Thyroid gland (tissue), 4 donors: ENCODE results near the gene GAS7. TPM values are rescaled to one million over a fixed set of nuclear protein-coding genes. Genes with fewer than 3 reads are reported as not detected.

ENCODE experiments used
- DNase-seq, 2 donors: peaks; one replicate each; pipeline ENCODE4 v3.0.0-alpha.2; 2019
- H3K27ac ChIP-seq, 3 donors: fragments of 200-600 bp; sonication (generic); 1 replicate in 2 of 3; 2 replicates in 1 of 3; pipeline ENCODE4 v1.5.1; 2016 to 2019; ENCODE audit warnings: mild to moderate bottlenecking in 1 of 3, moderate library complexity in 1 of 3
- H3K27me3 ChIP-seq: fragments of 200-600 bp; sonication (generic); one replicate; pipeline ENCODE4 v1.5.1; 2019
- H3K36me3 ChIP-seq, 2 donors: fragments of 200-600 bp; sonication (generic); one replicate each; pipeline ENCODE4 v1.5.1; 2016 to 2019
- H3K4me1 ChIP-seq, 2 donors: fragments of 200-600 bp; sonication (generic); one replicate each; pipeline ENCODE4 v1.5.1; 2017 to 2019
- H3K4me3 ChIP-seq, 3 donors: fragments of 200-600 bp; sonication (generic); replicated peaks in 1 of 3; 1 replicate in 2 of 3; 2 replicates in 1 of 3; pipeline ENCODE4 v1.5.1; 2016; ENCODE audit warnings: mild to moderate bottlenecking in 1 of 3
- H3K9me3 ChIP-seq: fragments of 200-600 bp; sonication (generic); one replicate; pipeline ENCODE4 v1.5.1; 2017
- CTCF ChIP-seq, 6 experiments: fragments of 200-600 bp in 3 of 6; fragments of 450-650 bp in 3 of 6; sonication (generic) in 3 of 6; IDR thresholded peaks; one replicate each; pipeline ENCODE4 v1.5.1; 2016 to 2019; ENCODE audit warnings: antibody characterized with exemption in 6 of 6, mild to moderate bottlenecking in 2 of 6, inconsistent platforms in 1 of 6, moderate library complexity in 1 of 6
- POLR2A ChIP-seq, 2 donors: fragments of 450-650 bp; IDR thresholded peaks; one replicate each; pipeline ENCODE4 v1.6.1; 2017; ENCODE audit warnings: antibody characterized with exemption in 2 of 2, mild to moderate bottlenecking in 2 of 2, moderate library complexity in 1 of 2
- WGBS, 2 donors: methylation state at CpG; one replicate each; pipeline ENCODE4 v1.1.5; 2017; 5-methylcytosine and 5-hydroxymethylcytosine counted together
- intact Hi-C: fragments of 100-400 bp; cut with DNase I; formaldehyde crosslinking; loops from one replicate; pipeline ENCODE4 v1.15.1; 2023
- total RNA-seq, 4 donors: library from RNA; depleted of rRNA; stranded (reverse); fragments of >200 nt; gene quantifications; one replicate each; pipeline ENCODE4 v1.2.3, GENCODE V29; 2016

The GAS7 gene
- total RNA-seq, 4 donors from 2014 or later, result 7.5 to 30.3 (median 24.1) TPM

- H3K4me3 ChIP-seq, result no peak overlapping the region
- 90 to 93% methylated on average over 8 of the region's 8 CpGs for WGBS, 2 donors
- intact Hi-C loops, result no loop called here
- DNase-seq, result no peak
- H3K36me3 ChIP-seq, result no peaks in the 10 kb centered on the region
- TF ChIP-seq POLR2A (IDR thresholded peaks at IDR 0.05) (no peak), CTCF (IDR thresholded peaks at IDR 0.05) (no peak)
- no peaks in the 10 kb centered on the region for H3K27me3 ChIP-seq
- no peak overlapping the region for H3K27ac ChIP-seq
- no peaks in the 10 kb centered on the region for H3K4me1 ChIP-seq
- H3K9me3 ChIP-seq, result no peaks in the 10 kb centered on the region
These were observed 13.3 kb upstream of the GAS7 start for GRCh38 chr17:10211666-10212065.

GRCh38 chr17:10210151-10210574 is 11.8 kb upstream of the GAS7 start:
- Histone ChIP-seq H3K27me3 (no peaks in the 10 kb centered on the region), H3K36me3 (no peaks in the 10 kb centered on the region), H3K4me1 (no peaks in the 10 kb centered on the region), H3K4me3 (no peak overlapping the region), H3K27ac (no peak overlapping the region), H3K9me3 (no peaks in the 10 kb centered on the region)
- no peak for DNase-seq
- intact Hi-C loops, result no loop called here
- WGBS, 2 donors, result 48 to 54% methylated on average over 5 to 6 of the region's 6 CpGs
- TF ChIP-seq CTCF (IDR thresholded peaks at IDR 0.05), result no peak
- TF ChIP-seq POLR2A (IDR thresholded peaks at IDR 0.05), result no peak

GRCh38 chr17:10208604-10209193 is 10.3 kb upstream of the GAS7 start:
- Histone ChIP-seq H3K4me1 (no peaks in the 10 kb centered on the region), H3K9me3 (no peaks in the 10 kb centered on the region), H3K27me3 (no peaks in the 10 kb centered on the region), H3K4me3 (no peak overlapping the region), H3K36me3 (no peaks in the 10 kb centered on the region), H3K27ac (no peak overlapping the region)
- DNase-seq, result no peak
- intact Hi-C loops, result no loop called here
- TF ChIP-seq POLR2A (IDR thresholded peaks at IDR 0.05) (no peak), CTCF (IDR thresholded peaks at IDR 0.05) (no peak)
- WGBS, 2 donors, result 65 to 67% methylated on average over 7 of the region's 7 CpGs

GRCh38 chr17:10207153-10207552 is 8.7 kb upstream of the GAS7 start:
- intact Hi-C loops, result no loop called here
- H3K4me1 ChIP-seq, result no peaks in the 10 kb centered on the region

More at GRCh38 chr17:10207153-10207552, 8.7 kb upstream of the GAS7 start:
- no peak overlapping the region for H3K27ac ChIP-seq
- 78 to 92% methylated on average over 4 of the region's 4 CpGs for WGBS, 2 donors
- H3K36me3 ChIP-seq, result no peaks in the 10 kb centered on the region
- TF ChIP-seq CTCF (IDR thresholded peaks at IDR 0.05) (no peak), POLR2A (IDR thresholded peaks at IDR 0.05) (no peak)
- no peaks in the 10 kb centered on the region for H3K27me3 ChIP-seq
- no peak overlapping the region for H3K4me3 ChIP-seq
- H3K9me3 ChIP-seq, result no peaks in the 10 kb centered on the region
- no peak for DNase-seq
